WERI-Rb-1 (cell line): ENCODE results near the gene TCFL5.

Experiments used
- DNase-seq: peaks from one replicate; pipeline ENCODE4 v3.0.0-alpha.2; 2020
- H3K27ac ChIP-seq: fragments of 250-450 bp; sonication (Bioruptor Pico); 2 replicates; pipeline ENCODE4 v1.5.1; 2020; ENCODE audit warnings: mild to moderate bottlenecking, moderate library complexity
- H3K27me3 ChIP-seq: fragments of 250-450 bp; sonication (Bioruptor Pico); 2 replicates; pipeline ENCODE4 v1.5.1; 2021; ENCODE audit warnings: mild to moderate bottlenecking, low read depth, moderate library complexity; ENCODE audit not compliant: insufficient read depth, severe bottlenecking
- H3K36me3 ChIP-seq: fragments of 250-450 bp; sonication (Bioruptor Pico); 2 replicates; pipeline ENCODE4 v1.5.1; 2020; ENCODE audit warnings: mild to moderate bottlenecking, moderate library complexity
- H3K4me3 ChIP-seq: 2 replicates; pipeline ENCODE4 v1.5.1; 2011; ENCODE audit warnings: low read depth, mild to moderate bottlenecking, control low read depth, low read length
- H3K9me3 ChIP-seq: fragments of 250-450 bp; sonication (Bioruptor Pico); 2 replicates; pipeline ENCODE4 v1.5.1; 2021; ENCODE audit warnings: mild to moderate bottlenecking, moderate library complexity; ENCODE audit not compliant: severe bottlenecking
- CTCF ChIP-seq: IDR thresholded peaks from 2 replicates; pipeline ENCODE4 v1.5.1; 2011; ENCODE audit warnings: low read depth, mild to moderate bottlenecking, control low read depth, inconsistent platforms, low read length

Gene TCFL5

GRCh38 chr20:62804627-62805154, 56.9 kb downstream of the TCFL5 start, which contains the start of gene OGFR:
Gene OGFR, plus strand, starts transcription at chr20:62804835. Its CDS starts 25 bp downstream, at chr20:62804860.
- Histone ChIP-seq H3K36me3 (peaks cover 48% of the 10 kb centered on the region), H3K27me3 (no peaks in the 10 kb centered on the region), H3K27ac (peak within 1 kb of the TSS; percentile 73), H3K9me3 (no peaks in the 10 kb centered on the region), H3K4me3 (peak within 1 kb of the TSS; percentile 62)
- TF ChIP-seq CTCF: no peak
- DNase-seq: peak; percentile 60

GRCh38 chr20:62804021-62804626, 57.5 kb downstream of the TCFL5 start:
- no peak overlapping the region for H3K27ac ChIP-seq
- no peak for TF ChIP-seq CTCF
- H3K4me3 ChIP-seq: peak overlapping the region; percentile 47
- no peaks in the 10 kb centered on the region for H3K9me3 ChIP-seq
- H3K27me3 ChIP-seq: no peaks in the 10 kb centered on the region
- DNase-seq: no peak
- peaks cover 48% of the 10 kb centered on the region for H3K36me3 ChIP-seq

DNA sequence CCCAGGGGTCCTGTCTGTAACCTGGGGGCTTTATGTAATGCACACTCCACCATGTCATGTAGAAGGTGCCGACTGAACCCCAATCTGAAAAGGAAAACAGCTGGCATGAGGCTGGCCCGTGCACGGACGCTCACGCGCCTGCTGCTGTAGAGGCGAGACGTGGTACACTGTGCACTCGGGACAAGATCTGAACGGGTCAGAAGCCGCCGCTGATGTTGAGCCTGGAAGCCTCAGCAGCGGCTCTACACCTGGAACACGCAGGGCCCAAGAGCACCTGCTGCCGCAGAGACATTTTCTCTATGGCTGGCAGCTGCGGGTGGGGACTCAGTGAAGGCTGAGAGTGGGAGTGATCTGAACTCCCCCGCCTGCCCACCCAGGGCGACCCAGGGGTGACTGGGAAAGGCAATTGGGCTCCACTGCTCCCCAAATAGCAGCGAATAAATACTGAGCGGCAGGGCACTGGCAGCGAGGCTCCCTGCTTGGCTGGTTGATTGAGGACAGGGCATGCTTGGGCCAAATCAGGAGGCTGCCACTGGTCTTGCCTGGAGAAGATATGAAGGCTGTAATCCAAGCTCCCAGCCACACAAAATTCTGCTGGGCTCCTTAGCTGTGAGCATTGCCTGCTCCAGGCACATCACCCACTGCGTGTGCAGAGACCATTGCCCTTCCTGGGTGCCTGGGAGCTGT, 59.5 kb downstream of the TCFL5 start:
- peaks cover 49% of the 10 kb centered on the region for H3K36me3 ChIP-seq
- no peak for DNase-seq

GRCh38 chr20:62801284-62802010, 60.2 kb downstream of the TCFL5 start:
- H3K9me3 ChIP-seq: no peaks in the 10 kb centered on the region
- H3K36me3 ChIP-seq: peaks cover 47% of the 10 kb centered on the region
- H3K4me3 ChIP-seq: no peak overlapping the region
- no peaks in the 10 kb centered on the region for H3K27me3 ChIP-seq
- TF ChIP-seq CTCF: no peak
- no peak for DNase-seq
- no peak overlapping the region for H3K27ac ChIP-seq

More for the DNA sequence above, 59.5 kb downstream of the TCFL5 start:
- no peak overlapping the region for H3K4me3 ChIP-seq
- no peaks in the 10 kb centered on the region for H3K27me3 ChIP-seq
- TF ChIP-seq CTCF: no peak
- no peak overlapping the region for H3K27ac ChIP-seq
- H3K9me3 ChIP-seq: no peaks in the 10 kb centered on the region

DNA sequence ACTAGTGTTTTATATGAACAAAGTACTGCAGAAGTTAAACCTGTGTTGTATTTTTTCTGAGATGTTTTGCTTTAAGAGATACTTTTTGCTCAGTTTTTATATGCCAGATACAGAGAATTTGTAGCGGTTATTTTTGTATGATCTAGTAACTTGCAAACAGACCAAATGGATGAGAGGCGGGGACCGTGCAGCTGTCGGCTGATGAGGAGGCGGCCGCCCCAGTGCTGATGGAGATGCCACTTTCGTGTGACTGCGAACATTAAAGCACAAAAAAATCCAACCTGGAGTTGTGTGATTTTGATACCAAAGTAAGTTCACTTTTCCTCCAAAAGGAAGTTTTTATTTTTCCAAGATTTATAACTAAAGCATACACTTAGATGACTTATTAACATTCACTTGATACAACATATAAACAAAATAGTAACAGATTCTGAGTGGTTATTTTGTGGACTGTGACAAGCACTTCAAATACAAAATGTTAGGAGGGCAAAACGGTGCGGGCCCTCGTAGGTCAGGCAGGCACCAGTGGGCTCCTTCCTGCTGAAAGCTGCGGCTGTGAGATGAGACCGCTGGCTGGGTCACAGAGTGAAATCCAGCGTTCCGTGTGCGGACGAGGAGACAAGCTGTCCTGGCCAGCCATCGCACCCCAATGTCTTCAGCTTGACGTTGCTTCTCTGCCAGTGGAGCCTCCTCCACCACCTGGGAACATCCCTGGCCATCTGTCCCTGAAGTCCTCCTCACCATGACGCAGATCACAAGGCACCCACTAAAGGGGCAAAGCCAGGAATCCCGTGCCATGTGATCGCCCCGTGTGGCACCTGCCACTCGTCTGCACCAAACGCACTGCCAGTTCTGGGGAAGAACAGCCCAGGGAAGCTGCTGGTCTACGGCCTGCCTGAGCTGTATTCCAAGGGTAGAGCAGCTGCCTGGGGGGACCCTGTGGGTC, 61.0 kb downstream of the TCFL5 start:
- no peaks in the 10 kb centered on the region for H3K9me3 ChIP-seq
- TF ChIP-seq CTCF: no peak
- H3K27me3 ChIP-seq: no peaks in the 10 kb centered on the region
- H3K4me3 ChIP-seq: no peak overlapping the region
- no peak overlapping the region for H3K27ac ChIP-seq
- DNase-seq: no peak
- peaks cover 44% of the 10 kb centered on the region for H3K36me3 ChIP-seq
